GDM1 (cell line): ENCODE results near the gene C9orf43.
A peak's percentile ranks its signal among the peaks of the same experiment; 100 is the strongest.
"Not testable (repeated sequence)": the region's sequence is repeated elsewhere in the genome, so short reads cannot be mapped to it uniquely, and the experiment has no call there.

Experiments
- DNase-seq: peaks from one replicate; lab custom pipeline; 2025; lab: John Stamatoyannopoulos, UW

C9orf43 gene

DNA sequence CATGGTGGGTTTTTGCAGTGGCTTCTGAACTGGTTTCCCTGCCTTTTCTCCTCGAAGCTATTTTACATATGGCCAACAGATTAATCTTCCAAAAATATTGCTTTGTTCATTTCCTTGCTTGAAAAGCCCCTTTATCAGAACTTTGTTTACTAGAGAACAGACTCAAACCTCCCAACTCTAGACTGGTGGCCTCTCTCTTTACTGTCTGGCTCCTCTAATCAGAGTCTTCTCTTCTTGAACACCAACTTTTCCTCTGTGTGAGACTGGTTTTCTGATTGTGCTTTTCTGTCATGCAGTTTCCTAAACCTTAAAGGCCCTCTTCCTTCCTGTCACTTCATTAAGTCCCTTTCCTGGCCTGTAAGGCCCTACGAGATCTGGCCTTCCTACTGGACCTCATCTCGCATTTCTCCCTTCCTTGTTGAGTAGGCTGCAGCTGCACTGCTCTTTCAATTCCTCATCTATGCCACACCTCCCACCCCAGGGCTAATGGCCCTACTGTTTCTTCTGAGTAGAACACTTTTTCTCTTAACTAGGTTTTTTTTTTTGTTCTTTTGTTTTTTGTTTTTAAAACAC is 5.7 kb downstream of the C9orf43 start:
- no peak for DNase-seq

DNA sequence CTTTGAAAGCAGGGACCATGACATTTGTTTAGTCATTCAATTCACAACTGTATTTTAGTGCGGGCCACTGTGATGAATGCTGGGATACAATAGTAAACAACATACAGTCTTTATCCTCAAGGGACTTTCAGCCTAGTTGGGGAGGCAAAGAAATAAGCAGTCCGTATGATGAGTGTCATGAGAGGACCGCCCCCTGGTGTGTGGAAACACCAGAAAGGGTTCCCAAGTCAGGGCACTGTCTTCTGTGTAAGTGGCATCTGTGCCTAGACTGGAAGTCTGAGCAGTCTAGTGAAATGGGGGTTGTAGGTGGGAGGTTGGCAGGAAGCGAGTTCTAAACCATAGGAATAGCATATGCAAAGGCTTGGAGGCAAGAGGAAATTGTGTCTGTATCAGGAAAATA is 6.8 kb downstream of the C9orf43 start:
- DNase-seq: no peak

DNA sequence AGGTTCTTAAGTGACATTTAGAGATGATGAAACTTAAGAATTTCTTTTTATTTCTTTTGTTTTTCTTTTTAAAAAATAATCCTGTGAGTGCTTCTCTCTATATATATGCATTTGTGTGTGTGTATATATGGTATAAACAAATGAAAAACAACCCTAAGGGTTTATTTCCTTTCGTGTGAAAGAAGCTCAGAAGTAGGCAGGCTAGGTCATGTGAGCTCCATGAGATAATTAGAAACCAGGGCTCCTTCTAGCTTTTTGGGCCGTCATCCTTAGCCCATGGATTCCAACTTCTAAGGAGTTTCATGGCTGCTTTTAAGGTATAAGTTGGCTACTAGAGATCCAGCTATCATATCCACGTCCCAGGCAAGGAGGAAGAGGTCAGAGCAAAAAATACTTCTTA is 11.2 kb downstream of the C9orf43 start:
- DNase-seq: no peak

DNA sequence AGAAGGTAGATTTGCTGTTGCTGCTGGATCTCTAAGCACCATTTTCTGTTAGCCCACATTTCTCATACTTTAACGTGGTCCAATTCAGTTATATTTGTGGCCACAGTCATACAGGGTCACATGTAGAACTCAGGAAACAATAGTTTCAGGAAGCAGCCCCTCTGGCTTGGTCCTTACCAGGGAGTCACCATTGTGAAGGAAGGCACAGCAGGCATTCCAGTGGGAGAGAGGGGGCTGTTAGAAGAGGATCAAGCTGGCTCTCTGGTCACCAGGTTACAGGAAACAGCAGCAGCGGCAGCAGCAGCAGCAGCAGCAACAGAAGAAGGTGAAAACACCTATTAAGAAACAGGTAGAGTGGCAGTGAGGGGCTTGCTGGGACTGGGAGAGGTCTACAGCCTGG is 14.5 kb downstream of the C9orf43 start:
- peak; percentile 15 for DNase-seq

DNA sequence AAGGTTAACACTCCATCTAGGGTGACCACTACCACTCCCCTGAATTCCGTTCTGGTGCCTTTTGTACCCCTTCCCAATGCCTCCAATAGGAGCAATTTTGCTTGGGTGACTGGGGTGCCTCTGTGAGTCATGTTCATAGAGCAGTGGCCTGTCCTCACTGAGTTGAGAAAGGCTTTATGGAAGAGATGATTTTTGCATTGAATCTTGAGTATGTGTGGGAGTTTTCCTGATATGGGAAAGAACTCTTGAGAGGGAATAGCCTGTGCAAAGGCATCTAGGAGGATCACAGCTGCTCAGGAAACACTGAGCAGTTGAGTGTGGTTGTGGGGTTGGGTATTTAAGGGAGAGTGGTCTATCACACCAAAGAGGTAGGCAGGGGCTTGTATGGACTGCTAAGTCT is 16.2 kb downstream of the C9orf43 start:
- DNase-seq: no peak

DNA sequence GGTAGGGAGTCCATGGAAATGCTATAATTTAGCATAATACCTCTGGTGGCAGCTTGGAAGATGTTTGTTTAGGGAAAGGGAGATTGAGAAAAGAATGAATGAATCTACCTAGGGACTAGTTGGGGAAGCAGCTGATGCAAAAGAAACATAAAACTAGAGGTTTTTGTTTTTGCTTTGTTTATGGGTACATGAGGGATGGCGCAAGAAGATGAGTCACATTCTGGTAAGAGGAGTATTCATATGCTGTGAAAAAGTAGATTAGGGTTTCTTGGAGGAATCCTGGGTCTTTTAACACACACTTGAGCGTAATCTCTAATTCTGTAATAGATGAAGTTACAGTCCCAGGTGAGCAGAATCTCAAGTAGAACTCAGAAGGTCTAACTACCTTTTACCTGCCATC is 17.1 kb downstream of the C9orf43 start:
- DNase-seq: no peak

DNA sequence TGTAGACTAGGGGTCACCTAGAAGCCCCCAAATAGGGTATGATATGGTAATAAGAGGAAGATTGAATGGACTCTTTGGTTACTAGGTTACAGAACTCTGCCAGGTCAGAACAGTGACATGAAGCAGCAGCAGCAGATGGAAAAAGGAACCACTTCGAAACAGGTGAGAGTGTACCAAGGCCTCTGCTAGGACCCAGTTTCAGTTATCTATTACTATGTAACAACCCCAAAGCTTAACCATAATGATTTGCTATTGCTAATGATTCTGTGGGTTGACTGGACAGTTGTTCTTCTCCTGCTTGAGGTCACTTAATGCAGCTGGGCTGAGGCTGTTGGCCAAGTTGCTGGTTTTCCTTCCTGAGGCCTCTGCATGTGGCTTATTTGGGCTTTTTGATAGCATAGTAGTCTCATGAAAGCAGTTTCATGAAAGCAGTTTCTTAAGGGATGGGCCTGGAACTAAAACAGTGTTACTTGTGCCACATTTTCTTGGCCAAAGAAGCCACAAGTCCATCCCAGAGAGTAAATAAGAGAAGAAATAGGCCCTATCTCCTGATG is 17.6 kb downstream of the C9orf43 start:
- DNase-seq: no peak

DNA sequence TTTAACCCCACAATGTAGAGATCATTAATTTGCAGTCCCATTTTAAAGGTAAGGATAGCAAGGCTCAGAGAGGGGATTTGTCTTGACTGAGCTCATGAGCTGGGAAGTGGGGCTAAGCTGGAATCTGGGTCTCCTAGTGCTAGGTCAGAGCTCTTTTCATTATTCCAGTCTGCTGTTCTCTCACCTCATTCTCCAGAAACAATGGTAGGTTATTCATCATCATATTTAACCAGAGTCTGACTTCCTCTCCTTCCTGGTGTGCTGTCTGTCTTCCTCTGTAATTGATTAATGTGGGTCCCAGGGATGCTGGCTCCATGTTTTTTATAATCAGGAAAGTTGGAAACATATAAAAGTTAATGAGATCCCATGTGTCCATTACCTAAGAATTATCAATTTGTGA is 20.6 kb downstream of the C9orf43 start:
- DNase-seq: no peak

DNA sequence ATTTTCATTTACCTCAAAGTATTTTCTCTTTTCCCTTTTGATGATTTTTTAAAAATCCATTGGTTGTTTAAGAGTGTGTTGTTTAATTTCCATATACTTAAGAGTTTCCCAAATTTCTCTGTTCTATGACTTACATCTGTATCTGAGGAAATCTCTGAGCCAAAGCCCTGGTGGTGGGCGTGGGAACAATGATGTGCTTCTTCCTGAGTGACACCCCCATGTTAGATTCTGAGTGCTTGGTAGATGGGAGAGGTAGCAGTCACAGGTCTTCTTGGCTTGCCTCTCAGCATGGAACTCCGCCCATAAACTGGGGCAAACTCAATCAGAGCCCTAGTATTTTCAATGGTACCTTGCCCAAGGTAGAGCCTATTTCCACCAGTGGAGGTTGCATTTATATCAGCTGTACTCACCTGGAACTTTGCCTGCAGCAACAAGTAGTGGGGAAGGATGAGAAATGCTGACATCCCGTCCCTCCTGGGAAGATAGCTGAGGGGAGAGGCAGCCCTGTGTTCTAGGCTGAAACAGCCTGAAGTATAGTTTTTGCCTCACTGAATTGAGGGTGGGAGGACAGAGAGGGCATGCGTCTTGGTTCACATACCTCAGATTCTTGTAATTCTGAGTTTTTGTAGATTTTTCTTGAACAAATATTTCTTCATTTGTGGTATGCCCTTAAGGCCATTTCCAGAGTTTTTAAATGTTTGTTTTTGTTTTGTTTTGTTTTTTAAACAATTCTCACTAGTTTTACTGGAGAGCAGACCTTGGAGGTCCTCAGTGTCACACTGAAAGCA is 26.4 kb downstream of the C9orf43 start:
- DNase-seq: no peak

DNA sequence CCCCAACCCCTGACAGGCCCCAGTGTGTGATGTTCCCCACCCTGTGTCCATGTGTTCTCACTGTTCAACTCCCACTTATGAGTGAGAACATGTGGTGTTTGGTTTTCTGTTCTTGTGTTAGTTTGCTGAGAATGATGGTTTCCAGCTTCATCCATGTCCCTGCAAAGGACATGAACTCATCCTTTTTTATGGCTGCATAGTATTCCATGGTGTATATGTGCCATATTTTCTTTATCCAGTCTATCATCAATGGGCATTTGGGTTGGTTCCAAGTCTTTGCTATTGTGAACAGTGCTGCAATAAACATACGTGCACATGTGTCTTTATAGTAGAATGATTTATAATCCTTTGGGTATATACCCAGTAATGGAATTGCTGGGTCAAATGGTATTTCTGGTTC is 27.2 kb downstream of the C9orf43 start:
- not testable (repeated sequence) for DNase-seq

DNA sequence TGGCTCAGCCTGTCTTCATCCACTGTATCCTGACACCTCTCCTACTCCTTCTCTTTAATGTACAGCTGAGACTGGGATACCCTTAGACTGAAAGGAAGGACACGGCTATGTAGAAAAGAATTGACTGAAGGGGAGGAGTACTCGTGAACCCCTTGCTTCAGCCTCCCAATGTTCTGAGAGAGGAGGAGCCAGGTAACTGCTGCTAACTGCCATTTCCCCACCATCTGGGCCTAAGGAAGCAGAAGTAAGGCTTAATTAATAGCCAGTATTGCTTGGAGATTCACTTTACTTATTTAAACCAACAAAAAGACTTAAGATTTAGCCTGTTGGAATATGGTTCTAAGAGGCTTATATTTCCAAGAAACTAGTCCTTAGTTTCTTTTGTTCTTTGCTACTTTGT is 34.2 kb downstream of the C9orf43 start:
- peak; percentile 44 for DNase-seq

DNA sequence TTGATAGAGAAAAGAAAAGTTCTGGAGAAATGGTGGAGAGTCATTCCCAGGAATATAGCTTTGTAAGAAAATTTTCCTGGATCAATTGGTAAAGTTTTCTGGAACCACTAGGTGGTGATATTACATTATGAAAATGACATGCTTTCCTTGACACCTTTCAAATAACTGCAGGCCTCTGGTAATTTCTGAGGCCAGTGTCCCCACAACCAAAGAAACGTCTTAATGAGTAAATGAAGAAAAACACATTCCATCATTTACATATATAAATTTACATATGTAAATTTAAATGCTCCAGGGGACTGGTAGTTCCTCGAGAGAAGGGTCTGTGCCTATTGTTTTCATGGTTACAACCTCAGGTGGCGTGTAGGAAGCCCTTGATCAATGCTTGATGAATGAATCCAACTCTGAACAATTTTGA is 35.8 kb downstream of the C9orf43 start:
- no peak for DNase-seq

DNA sequence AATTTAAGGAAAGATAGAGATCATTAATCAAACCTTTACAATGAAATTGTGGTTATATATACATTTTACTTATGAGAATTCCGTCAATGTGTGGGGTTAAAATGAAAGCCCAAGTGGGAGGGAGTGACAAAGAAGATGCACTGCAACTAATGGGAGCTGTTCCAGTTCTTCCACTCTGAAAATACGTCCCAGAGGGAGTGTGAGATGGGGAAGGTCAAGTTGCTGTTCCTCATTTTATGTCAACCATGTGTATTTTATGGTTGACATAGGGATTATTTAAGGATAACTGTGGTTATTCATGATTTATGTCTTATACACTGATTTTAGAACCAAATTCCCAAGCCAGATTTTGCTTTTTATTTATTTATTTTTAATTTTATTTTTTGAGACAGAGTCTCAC is 38.8 kb downstream of the C9orf43 start:
- DNase-seq: no peak

DNA sequence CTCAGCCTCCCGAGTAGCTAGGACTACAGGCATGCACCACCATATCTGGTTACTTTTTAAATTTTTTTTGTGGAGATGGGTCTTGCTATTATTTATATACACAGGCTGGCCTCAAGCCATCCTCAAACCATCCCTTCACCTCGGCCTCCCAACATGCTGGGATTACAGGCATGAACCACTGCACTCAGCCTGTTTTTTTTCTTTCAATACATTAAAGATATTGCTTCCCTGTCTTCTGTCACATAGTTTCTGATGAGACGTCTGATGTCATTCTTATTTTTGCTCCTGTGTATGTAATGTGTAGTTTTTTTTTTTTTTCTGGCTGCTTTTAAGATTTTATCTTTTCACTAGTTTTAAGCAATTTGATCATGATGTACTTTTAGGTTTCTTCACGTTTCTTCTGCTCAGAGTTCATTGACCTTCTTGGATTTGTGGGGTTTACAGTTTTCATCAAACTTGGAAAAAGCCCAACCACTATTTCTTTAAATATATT is 41.6 kb downstream of the C9orf43 start:
- no peak for DNase-seq

DNA sequence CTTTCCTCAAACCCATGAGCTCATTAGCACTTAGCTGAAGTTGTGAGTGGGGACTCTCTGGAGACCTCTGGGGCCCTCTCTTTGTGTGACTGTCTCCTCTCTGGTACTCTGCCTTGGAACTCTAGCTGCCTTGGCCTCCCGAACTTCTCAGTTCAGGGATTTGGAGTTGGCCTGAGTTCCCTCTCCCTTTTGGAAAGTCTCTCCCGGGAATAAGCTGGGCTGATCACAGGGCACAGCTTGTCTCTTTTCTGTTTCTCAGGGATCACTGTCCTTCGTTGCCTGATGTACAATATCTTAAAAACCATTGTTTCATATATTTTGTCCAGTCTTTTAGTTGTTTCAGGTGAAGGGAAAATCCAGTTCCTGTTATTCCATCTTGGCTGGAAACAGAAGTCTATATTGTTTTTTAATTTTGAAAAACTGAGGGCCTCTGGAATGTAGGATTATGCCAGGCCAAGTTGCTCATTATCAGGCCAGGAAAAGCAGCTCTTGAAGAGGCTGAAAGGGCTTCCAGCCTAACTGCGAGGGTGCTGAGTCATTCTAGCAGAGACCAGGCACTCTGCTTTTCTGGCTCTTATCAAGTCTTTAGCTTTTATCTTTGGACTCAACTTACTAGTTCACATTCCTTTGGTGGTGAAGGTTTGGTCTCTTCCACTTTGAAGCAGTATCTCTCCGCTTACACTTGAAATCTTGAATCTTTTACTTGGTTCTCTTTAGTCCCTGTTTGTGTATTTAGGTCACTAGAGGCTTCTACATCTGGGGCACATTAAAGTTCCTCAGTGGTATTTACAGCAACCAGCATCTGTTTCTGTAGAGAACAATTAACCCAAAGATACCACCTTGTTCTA is 44.6 kb downstream of the C9orf43 start:
- DNase-seq: peak; percentile 25

DNA sequence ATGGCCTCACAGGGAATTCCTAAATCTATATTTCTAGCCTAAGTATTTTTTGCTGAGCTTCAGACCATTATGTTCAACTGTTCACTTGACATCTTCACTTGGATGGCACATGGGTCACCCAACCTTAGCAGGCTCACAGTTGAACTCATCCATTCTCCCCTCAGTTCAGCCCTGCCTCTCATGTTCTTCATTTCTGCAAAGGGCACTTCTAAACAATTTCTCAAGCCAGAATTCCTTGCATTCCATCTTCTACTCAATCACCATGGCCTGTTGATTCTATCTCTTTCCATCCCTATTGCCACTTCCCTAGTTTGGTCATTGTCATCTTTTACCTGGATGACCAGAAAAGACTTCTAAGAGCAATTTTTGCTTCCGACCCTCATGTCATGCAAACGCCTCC is 45.7 kb downstream of the C9orf43 start:
- no peak for DNase-seq

DNA sequence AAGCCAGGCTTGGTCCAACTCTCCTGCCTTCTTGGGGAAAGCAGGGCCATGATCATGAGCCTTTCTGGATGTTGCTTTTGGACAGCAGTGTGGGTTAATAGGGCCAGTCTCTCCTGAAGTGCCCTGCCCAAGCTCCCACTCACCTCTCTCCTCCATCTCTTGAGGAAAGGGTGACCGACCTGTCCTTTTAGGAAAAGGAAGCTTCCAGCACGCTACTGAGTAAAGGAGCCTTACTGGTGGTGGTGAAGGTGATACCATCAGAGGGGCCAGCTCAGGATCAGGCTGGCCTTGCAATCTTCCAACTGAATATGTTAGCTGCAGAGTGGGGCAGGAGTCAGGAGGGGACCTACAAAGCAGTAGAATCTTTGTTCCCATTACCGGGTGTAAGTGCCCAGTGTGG is 50.7 kb downstream of the C9orf43 start:
- no peak for DNase-seq

DNA sequence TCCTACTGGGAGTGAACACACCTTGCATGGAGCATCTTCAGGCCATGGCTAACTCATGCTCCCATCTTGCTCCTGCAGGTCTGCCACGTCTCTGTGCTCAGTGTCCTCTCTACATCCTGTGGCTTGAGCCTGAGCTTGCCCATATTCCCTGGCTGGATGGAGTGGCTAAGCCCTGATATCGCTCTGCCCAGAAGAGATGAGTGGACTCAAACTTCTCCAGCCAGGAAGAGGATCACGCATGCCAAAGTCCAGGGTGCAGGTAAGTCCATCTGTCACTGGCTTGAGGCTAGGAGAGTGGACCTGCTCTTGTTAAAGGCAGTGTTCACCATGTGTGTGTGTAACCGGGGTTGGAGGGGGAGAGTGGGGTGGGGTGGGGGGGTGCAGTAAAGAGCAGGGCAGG is 51.4 kb downstream of the C9orf43 start:
- DNase-seq: no peak

DNA sequence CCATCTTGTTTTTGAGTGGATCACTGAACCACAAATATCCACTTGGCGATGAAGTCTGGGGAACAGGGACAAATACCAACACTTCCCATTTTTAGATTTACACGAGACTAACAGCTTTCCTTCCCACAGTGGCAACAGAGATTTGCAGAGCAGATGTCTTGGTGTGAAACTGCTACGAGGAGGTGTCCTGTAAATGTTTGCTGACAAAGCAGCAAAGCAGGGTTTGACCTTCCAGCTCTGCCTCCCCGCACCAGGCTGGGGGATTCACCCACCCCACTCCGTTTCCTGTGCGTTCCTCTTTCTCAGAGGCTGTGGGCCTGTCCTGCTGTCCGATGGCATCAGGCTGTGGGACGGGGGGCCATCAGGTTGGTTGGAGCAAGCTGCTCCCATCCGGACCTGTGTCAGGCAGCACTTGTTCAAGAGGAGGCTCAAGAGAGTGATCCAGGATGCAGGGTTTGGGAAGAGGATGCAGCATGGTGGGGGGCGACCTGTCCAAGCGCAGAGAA is 52.3 kb downstream of the C9orf43 start:
- no peak for DNase-seq

DNA sequence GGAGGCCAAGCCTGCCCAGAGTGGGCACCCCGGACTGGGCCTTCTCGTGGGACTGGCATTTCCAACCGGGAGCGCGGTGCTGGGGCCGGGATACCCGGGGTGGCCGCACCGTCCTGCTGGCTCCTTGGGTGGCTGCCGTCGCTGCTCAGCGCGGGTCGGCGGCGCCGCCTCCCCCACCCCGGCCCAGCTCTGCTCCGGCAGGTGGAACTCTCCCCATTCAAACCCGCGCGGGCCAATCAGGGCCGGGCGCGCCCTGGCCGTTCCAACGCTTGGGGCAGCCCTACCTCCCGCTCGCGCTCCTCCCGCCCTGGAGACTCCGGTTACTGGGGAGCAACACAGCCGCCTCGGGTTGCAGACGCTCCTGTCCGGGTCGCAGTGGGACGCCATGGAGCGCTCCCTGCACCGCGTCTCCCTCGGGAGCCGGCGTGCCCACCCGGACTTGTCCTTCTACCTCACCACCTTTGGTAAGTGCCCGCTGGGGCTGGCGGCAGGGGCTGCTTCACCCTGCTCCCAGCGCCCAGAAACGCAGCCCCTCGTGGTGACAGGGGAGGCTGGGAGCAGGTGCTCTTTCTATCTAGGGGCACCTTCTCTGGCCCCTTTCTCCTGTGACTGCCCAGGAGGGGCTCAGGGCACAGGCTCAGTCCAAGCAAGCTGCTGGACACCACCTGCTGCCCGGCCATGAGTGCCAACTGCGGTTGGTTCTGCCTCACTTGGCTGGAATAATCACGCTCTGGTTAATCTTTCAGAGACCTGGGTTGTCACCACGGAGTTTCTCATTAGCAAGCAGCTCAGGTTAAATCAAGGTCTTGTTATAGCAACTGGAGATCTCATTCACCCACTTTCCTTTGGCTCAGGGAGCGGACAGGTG is 53.1 kb downstream of the C9orf43 start, which contains the start of gene RGS3:
TSS of gene RGS3 (plus strand) at position 310 of the 868 bp plus-strand sequence. CDS start at position 386, 76 bp downstream.
- no peak for DNase-seq

DNA sequence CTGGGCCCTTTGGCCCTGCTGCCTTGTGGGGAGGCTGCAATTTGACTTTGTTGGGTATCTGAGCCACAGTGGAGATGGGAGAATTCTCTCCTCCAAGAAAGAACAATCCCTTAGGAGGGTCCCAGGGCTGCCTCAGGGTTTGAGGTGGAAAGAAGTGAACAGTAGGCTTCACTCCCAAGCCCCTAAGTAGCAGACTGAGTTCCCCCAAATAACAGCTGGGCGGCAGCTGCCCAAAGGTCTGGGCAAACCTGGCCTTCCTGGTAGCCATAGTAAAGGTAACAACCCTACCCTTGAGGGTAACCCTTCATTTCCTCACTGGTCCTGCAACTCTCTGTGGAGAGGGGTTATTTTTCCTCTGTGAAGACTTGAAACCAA is 53.7 kb downstream of the C9orf43 start:
- DNase-seq: no peak
